ENCODE results near the gene TMIGD2. TPM values are rescaled to one million over a fixed set of nuclear protein-coding genes. Genes with fewer than 3 reads are reported as not detected.
"Not testable (repeated sequence)": the region's sequence is repeated elsewhere in the genome, so short reads cannot be mapped to it uniquely, and the experiment has no call there.

The TMIGD2 gene
- polyA plus RNA-seq (2013, experiment 1 of 2): 0.08 TPM
- 0.16 TPM for polyA plus RNA-seq (2013, experiment 2 of 2)

GRCh38 chr19:4302243-4302640 is at the start of gene TMIGD2:
Gene TMIGD2 (minus strand): TSS chr19:4302389. CDS start chr19:4302385, 4 bp downstream.
- no peak for DNase-seq
- Histone ChIP-seq H2AK5ac (ENCODE audit: low read length, severe bottlenecking) (no peak within 1 kb of the TSS), H4K91ac (ENCODE audit: low read length) (peak within 1 kb of the TSS; percentile 27), H3K14ac (ENCODE audit: low read length in 2 of 2) (no peak within 1 kb of the TSS), H2AFZ (ENCODE audit: low read depth, low read length) (no peak within 1 kb of the TSS), H3K27me3 (ENCODE audit: control insufficient read depth in 1 of 2, insufficient read depth in 1 of 2, low read length in 2 of 2) (peaks cover 0 to 28% of the 10 kb centered on the region in 2 experiments), H3K4ac (ENCODE audit: low read depth in 1 of 2, low read length in 2 of 2) (no peak within 1 kb of the TSS), H3K4me2 (ENCODE audit: low read length, poor library complexity, severe bottlenecking) (no peak within 1 kb of the TSS), H3K9me3 (ENCODE audit: control insufficient read depth, low read length) (no peaks in the 10 kb centered on the region), H3K4me3 (ENCODE audit: insufficient read depth in 1 of 2, low read depth in 1 of 2, low read length in 2 of 2) (no peak within 1 kb of the TSS), H2BK5ac (ENCODE audit: low read depth, low read length, poor library complexity, severe bottlenecking) (no peak within 1 kb of the TSS), H4K8ac (ENCODE audit: low read length) (no peak within 1 kb of the TSS), H3K36me3 (ENCODE audit: control insufficient read depth in 1 of 2, insufficient read depth in 2 of 2, low read depth in 1 of 2, low read length in 2 of 2) (peaks cover 0 to 10% of the 10 kb centered on the region in 2 experiments), H2BK12ac (ENCODE audit: low read length in 2 of 2) (no peak within 1 kb of the TSS), H3K79me1 (replicated peaks; ENCODE audit: low read length, poor library complexity, severe bottlenecking) (no peaks in the 10 kb centered on the region), H2BK15ac (ENCODE audit: low read depth, poor library complexity, severe bottlenecking) (peak within 1 kb of the TSS; percentile 48), H3K4me1 (ENCODE audit: control insufficient read depth, insufficient read depth, low read depth, low read length) (peaks cover 13% of the 10 kb centered on the region), H3K23ac (ENCODE audit: low read length in 2 of 2) (no peak within 1 kb of the TSS), H3K18ac (ENCODE audit: low read depth in 1 of 2, low read length in 2 of 2) (no peak within 1 kb of the TSS), H2BK120ac (ENCODE audit: low read depth, low read length) (no peak within 1 kb of the TSS), H3K9ac (ENCODE audit: low read length) (no peak within 1 kb of the TSS), H3K27ac (ENCODE audit: low read length, poor library complexity, severe bottlenecking) (no peak within 1 kb of the TSS)
- 67% methylated on average over 8 of the region's 8 CpGs for WGBS

GRCh38 chr19:4350726-4351125 is 48.5 kb upstream of the TMIGD2 start:
- no peak overlapping the region for H2AK5ac ChIP-seq (ENCODE audit: low read length, severe bottlenecking)
- no peak overlapping the region for H3K4ac ChIP-seq (ENCODE audit: low read depth in 1 of 2, low read length in 2 of 2)
- no peak overlapping the region for H3K18ac ChIP-seq (ENCODE audit: low read depth in 1 of 2, low read length in 2 of 2)
- peaks cover 4% of the 10 kb centered on the region for H3K79me1 ChIP-seq (replicated peaks; ENCODE audit: low read length, poor library complexity, severe bottlenecking)
- peaks cover 7 to 32% of the 10 kb centered on the region in 2 experiments for H3K36me3 ChIP-seq (ENCODE audit: control insufficient read depth in 1 of 2, insufficient read depth in 2 of 2, low read depth in 1 of 2, low read length in 2 of 2)
- no peak overlapping the region for H3K4me2 ChIP-seq (ENCODE audit: low read length, poor library complexity, severe bottlenecking)
- no peak overlapping the region for H2BK5ac ChIP-seq (ENCODE audit: low read depth, low read length, poor library complexity, severe bottlenecking)
- no peak for DNase-seq
- no peaks in the 10 kb centered on the region for H3K4me1 ChIP-seq (ENCODE audit: control insufficient read depth, insufficient read depth, low read depth, low read length)
- WGBS: 95% methylated on average over 9 of the region's 9 CpGs
- H2BK120ac ChIP-seq (ENCODE audit: low read depth, low read length): no peak overlapping the region
- no peak overlapping the region for H2BK12ac ChIP-seq (ENCODE audit: low read length in 2 of 2)
- no peak overlapping the region for H3K4me3 ChIP-seq (ENCODE audit: insufficient read depth in 1 of 2, low read depth in 1 of 2, low read length in 2 of 2)
- no peak overlapping the region for H3K14ac ChIP-seq (ENCODE audit: low read length in 2 of 2)
- H2BK15ac ChIP-seq (ENCODE audit: low read depth, poor library complexity, severe bottlenecking): no peak overlapping the region
- H3K23ac ChIP-seq (ENCODE audit: low read length in 2 of 2): no peak overlapping the region
- no peak overlapping the region for H3K9ac ChIP-seq (ENCODE audit: low read length)
- H3K27ac ChIP-seq (ENCODE audit: low read length, poor library complexity, severe bottlenecking): no peak overlapping the region
- H3K9me3 ChIP-seq (ENCODE audit: control insufficient read depth, low read length): no peaks in the 10 kb centered on the region
- no peak overlapping the region for H4K8ac ChIP-seq (ENCODE audit: low read length)
- H2AFZ ChIP-seq (ENCODE audit: low read depth, low read length): no peak overlapping the region
- H4K91ac ChIP-seq (ENCODE audit: low read length): no peak overlapping the region
- no peaks in the 10 kb centered on the region for H3K27me3 ChIP-seq (ENCODE audit: control insufficient read depth in 1 of 2, insufficient read depth in 1 of 2, low read length in 2 of 2)

GRCh38 chr19:4350111-4350510 is 47.9 kb upstream of the TMIGD2 start:
- H2BK12ac ChIP-seq (ENCODE audit: low read length in 2 of 2): no peak overlapping the region
- peaks cover 7 to 35% of the 10 kb centered on the region in 2 experiments for H3K36me3 ChIP-seq (ENCODE audit: control insufficient read depth in 1 of 2, insufficient read depth in 2 of 2, low read depth in 1 of 2, low read length in 2 of 2)
- no peak overlapping the region for H3K4ac ChIP-seq (ENCODE audit: low read depth in 1 of 2, low read length in 2 of 2)
- H3K23ac ChIP-seq (ENCODE audit: low read length in 2 of 2): no peak overlapping the region
- H3K9me3 ChIP-seq (ENCODE audit: control insufficient read depth, low read length): no peaks in the 10 kb centered on the region
- peaks cover 6% of the 10 kb centered on the region for H3K79me1 ChIP-seq (replicated peaks; ENCODE audit: low read length, poor library complexity, severe bottlenecking)
- H2BK15ac ChIP-seq (ENCODE audit: low read depth, poor library complexity, severe bottlenecking): no peak overlapping the region
- H3K27me3 ChIP-seq (ENCODE audit: control insufficient read depth in 1 of 2, insufficient read depth in 1 of 2, low read length in 2 of 2): no peaks in the 10 kb centered on the region
- H3K27ac ChIP-seq (ENCODE audit: low read length, poor library complexity, severe bottlenecking): no peak overlapping the region
- H2BK120ac ChIP-seq (ENCODE audit: low read depth, low read length): no peak overlapping the region
- no peak for DNase-seq
- H3K4me2 ChIP-seq (ENCODE audit: low read length, poor library complexity, severe bottlenecking): no peak overlapping the region
- no peak overlapping the region for H3K9ac ChIP-seq (ENCODE audit: low read length)
- 94% methylated on average over 8 of the region's 8 CpGs for WGBS
- H3K14ac ChIP-seq (ENCODE audit: low read length in 2 of 2): no peak overlapping the region
- H3K4me3 ChIP-seq (ENCODE audit: insufficient read depth in 1 of 2, low read depth in 1 of 2, low read length in 2 of 2): no peak overlapping the region
- no peak overlapping the region for H4K91ac ChIP-seq (ENCODE audit: low read length)
- H3K18ac ChIP-seq (ENCODE audit: low read depth in 1 of 2, low read length in 2 of 2): no peak overlapping the region
- no peak overlapping the region for H4K8ac ChIP-seq (ENCODE audit: low read length)
- H2AK5ac ChIP-seq (ENCODE audit: low read length, severe bottlenecking): no peak overlapping the region
- no peaks in the 10 kb centered on the region for H3K4me1 ChIP-seq (ENCODE audit: control insufficient read depth, insufficient read depth, low read depth, low read length)
- no peak overlapping the region for H2AFZ ChIP-seq (ENCODE audit: low read depth, low read length)
- H2BK5ac ChIP-seq (ENCODE audit: low read depth, low read length, poor library complexity, severe bottlenecking): no peak overlapping the region

GRCh38 chr19:4349225-4349624 is 47.0 kb upstream of the TMIGD2 start:
- H3K23ac ChIP-seq (ENCODE audit: low read length in 2 of 2); H3K18ac ChIP-seq (ENCODE audit: low read depth in 1 of 2, low read length in 2 of 2); H2AK5ac ChIP-seq (ENCODE audit: low read length, severe bottlenecking); H2BK12ac ChIP-seq (ENCODE audit: low read length in 2 of 2); H3K4me2 ChIP-seq (ENCODE audit: low read length, poor library complexity, severe bottlenecking); H3K14ac ChIP-seq (ENCODE audit: low read length in 2 of 2); H3K27me3 ChIP-seq (ENCODE audit: control insufficient read depth in 1 of 2, insufficient read depth in 1 of 2, low read length in 2 of 2); H3K79me1 ChIP-seq (replicated peaks; ENCODE audit: low read length, poor library complexity, severe bottlenecking); H3K27ac ChIP-seq (ENCODE audit: low read length, poor library complexity, severe bottlenecking); H4K91ac ChIP-seq (ENCODE audit: low read length); H4K8ac ChIP-seq (ENCODE audit: low read length); H2AFZ ChIP-seq (ENCODE audit: low read depth, low read length); H3K9me3 ChIP-seq (ENCODE audit: control insufficient read depth, low read length); H2BK15ac ChIP-seq (ENCODE audit: low read depth, poor library complexity, severe bottlenecking); H3K4ac ChIP-seq (ENCODE audit: low read depth in 1 of 2, low read length in 2 of 2); H2BK5ac ChIP-seq (ENCODE audit: low read depth, low read length, poor library complexity, severe bottlenecking); DNase-seq; H3K4me1 ChIP-seq (ENCODE audit: control insufficient read depth, insufficient read depth, low read depth, low read length); H2BK120ac ChIP-seq (ENCODE audit: low read depth, low read length); H3K4me3 ChIP-seq (ENCODE audit: insufficient read depth in 1 of 2, low read depth in 1 of 2, low read length in 2 of 2); H3K9ac ChIP-seq (ENCODE audit: low read length): not testable (repeated sequence)
- peaks cover 5 to 26% of the 10 kb centered on the region in 2 experiments for H3K36me3 ChIP-seq (ENCODE audit: control insufficient read depth in 1 of 2, insufficient read depth in 2 of 2, low read depth in 1 of 2, low read length in 2 of 2)
- WGBS: 96% methylated on average over 16 of the region's 16 CpGs

Data from mesenchymal stem cell (in vitro differentiated cells and primary cell).